DOHH2 (cell line): ENCODE data around the gene MAST1.

Source experiments
- EZH2phosphoT487 ChIP-seq: fragments of 200-600 bp; sonication (generic); IDR thresholded peaks from 2 replicates; pipeline ENCODE4 v1.6.1; 2017; ENCODE audit warnings: borderline replicate concordance, mild to moderate bottlenecking, antibody characterized with exemption, low read length, moderate library complexity, mixed read lengths
- TF ChIP-seq, protein P1 (sequence below): fragments of 200-600 bp; sonication (generic); IDR thresholded peaks from one replicate; pipeline ENCODE4 v1.5.1; 2014; ENCODE audit warnings: antibody characterized with exemption, mild to moderate bottlenecking, low read depth, low read length; ENCODE audit not compliant: poor library complexity, severe bottlenecking

DNA sequence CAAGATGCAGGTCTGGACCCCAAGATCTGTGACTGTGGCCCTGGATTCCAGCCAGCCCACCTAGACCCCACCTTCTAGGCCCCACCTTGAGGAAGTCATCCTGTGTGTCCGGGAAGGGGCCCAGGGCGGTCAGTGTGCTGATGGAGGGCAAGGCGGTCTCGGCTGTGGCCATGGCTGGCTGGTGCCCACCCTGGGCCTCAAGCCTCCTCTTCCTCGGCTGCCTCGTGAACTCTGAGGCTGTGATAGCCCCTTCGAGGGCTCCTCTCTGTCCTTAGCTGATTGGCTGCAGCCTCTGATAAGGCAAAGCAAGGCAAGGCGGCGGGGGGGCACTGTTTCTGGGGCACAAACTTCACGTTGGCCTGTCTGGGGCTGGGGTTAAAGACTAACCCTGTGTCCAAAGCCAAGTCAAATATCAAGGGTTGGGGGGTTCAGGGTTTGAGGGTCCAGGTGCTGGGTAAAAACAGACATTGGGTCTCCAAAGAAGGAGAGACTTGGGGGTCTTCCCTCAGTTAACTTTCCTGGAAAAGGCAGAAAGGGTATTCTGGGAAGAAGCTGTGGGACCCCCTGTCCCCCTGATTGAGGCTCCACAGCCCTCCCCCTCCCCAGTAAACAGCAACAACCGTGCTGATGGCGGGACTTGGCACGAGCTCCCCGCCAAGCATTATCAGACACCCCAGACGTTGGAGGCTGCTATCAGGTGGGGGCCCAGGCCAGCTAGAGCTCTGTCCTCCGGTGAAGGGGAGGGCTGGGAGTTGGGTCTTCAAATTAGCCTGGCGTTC lies 48.8 kb downstream of the MAST1 start, which contains the start of gene KLF1:
- TF ChIP-seq, protein P1, sequence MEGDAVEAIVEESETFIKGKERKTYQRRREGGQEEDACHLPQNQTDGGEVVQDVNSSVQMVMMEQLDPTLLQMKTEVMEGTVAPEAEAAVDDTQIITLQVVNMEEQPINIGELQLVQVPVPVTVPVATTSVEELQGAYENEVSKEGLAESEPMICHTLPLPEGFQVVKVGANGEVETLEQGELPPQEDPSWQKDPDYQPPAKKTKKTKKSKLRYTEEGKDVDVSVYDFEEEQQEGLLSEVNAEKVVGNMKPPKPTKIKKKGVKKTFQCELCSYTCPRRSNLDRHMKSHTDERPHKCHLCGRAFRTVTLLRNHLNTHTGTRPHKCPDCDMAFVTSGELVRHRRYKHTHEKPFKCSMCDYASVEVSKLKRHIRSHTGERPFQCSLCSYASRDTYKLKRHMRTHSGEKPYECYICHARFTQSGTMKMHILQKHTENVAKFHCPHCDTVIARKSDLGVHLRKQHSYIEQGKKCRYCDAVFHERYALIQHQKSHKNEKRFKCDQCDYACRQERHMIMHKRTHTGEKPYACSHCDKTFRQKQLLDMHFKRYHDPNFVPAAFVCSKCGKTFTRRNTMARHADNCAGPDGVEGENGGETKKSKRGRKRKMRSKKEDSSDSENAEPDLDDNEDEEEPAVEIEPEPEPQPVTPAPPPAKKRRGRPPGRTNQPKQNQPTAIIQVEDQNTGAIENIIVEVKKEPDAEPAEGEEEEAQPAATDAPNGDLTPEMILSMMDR = no peak
- TF ChIP-seq EZH2phosphoT487 = no peak
